GM18858 (cell line): ENCODE results near the gene THOP1.
A peak's percentile ranks its signal among the peaks of the same experiment; 100 is the strongest.

Experiments
- ATAC-seq: cut with Tn5 transposase; IDR thresholded peaks from one replicate; pipeline ENCODE4 v1.9.1; 2021; ENCODE audit not compliant: unreplicated experiment

Gene THOP1

DNA sequence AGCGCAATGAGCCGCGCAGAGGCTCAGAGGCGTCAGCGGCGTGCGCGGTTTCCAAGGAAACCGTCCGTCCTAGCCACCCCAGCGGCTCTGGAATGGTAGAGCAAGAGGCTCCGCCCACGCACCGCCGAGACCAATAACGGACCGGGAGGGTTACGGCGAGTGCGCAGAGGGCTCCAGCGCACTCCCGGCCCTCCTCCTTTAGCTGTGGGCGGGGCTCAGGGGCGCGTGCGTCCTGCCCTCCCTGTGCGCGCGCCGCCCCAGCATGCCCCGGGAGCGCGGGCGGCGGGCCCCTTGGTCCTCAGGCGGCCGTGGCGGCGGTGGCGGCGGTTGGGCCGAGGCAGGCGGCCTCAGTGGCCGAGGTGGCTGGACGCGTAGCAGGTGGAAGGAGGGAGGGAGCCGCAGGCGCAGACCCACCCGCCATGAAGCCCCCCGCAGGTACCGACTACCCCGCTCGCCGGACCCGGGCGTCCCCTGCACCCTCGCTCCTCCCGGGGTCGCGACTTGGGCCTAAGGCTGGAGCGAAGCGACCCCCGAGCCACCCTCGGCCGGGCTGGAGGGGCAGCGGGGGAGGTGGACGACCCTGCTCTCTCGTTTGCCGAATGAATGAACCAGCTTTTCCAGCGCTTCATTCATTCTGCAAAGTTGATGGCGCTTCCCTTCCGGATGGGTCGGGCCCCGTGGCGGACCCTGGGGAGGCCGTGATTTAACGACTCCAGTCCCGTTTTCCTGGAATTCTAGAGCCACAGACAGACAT, at the start of gene THOP1:
Gene THOP1 (plus strand): TSS at position 260 of the 754 bp plus-strand sequence. CDS start 160 bp downstream, at position 420.
- peak; percentile 52 for ATAC-seq

GRCh38 chr19:2736550-2737190, 48.6 kb upstream of the THOP1 start:
- no peak for ATAC-seq

DNA sequence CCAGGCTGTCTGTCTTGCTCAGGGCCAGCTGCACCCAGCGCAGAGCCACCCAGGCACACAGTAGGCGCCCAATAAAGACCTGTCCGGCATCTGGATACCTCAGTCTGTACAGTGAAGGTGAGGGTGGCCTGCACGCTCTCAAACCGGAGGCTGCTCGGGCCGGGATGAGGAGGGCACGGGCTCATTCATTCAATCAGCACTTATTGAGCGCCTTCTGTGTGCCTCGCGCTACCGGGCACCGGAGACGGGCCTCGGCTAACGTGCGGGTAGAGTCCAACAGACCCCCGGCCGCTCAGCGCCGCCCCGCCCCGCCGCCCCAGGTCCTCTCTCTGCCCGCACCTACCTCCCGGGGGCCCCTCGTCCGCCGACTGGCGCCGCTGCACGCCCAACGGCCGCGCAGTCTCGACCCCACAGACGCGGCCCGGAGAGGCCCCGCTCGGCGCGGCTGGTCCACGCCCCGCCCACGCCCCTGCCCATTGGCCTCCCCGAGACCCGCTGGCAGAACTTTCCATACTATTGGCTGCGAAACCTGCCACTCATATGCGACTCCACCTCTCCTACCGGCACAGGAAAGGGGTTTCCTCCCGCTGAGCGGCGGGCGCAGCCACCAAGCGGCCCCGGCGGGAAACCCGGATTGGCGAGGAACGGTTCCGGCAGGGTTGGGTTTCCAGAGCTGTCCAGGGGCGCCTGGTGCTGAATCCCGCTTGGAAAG, 45.5 kb upstream of the THOP1 start, which contains the start of gene SLC39A3:
Gene SLC39A3 (minus strand): TSS at position 416 of the 712 bp plus-strand sequence. CDS start 2,760 bp downstream, outside the sequence.
- ATAC-seq, result peak; percentile 78

DNA sequence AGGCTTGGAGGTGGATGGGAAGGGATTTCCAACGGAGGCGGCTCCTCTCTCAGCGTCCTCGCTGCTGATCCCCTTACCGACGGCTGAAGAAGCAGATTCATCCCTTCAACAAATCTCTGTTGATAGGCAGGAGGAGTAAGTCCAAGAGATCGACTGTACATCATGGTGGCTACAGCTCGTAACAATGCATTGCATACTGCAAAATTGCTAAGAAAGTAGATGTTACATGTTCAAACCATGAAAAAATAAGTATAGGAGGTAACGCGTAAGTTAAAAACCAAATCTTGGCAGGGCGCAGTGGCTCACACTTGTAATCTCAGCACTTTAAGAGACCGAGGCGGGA, 45.0 kb upstream of the THOP1 start:
- no peak for ATAC-seq

DNA sequence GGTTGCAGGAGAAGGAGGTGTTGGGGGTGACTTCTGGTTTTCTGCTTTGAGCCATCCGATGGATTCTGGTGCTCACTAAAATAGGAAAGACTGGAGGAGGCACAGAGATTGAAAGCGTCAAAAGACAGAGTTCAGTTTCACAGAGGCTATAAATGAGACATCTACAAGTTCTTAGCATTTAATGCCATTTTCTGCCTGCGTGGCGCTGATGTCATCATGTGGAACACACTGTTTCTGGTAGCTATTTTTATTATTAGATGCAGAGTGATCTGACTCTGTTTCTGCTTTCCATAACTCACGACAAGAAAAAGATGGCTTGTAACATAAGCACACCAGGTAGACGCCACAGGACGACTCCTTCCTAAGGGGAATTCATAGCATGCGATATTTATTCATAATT, 42.2 kb upstream of the THOP1 start:
- ATAC-seq, result no peak

GRCh38 chr19:2744113-2744512, 41.2 kb upstream of the THOP1 start:
- no peak for ATAC-seq

DNA sequence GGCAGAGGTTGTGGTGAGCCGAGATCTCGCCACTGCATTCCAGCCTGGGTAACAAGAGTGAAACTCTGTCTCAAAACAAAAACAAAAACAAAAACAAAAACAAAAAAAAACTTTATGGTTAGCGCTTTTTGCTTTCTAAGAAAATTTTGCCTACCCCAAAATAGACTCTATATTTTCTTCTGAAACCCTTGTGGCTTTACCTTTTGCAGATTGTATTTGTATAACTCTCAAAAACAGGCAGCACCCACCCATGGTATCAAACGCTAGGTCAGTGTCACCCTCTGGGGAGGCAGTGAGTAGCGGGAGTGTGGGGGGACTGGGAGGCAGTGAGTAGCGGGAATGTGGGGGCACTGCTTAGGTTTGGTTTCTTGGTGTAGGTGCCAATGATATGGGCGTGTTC, 38.0 kb upstream of the THOP1 start:
- ATAC-seq, result no peak

- ATAC-seq, result no peak
Measured at GRCh38 chr19:2750808-2751437, 34.4 kb upstream of the THOP1 start.

GRCh38 chr19:2751438-2751830, 33.9 kb upstream of the THOP1 start:
- no peak for ATAC-seq

DNA sequence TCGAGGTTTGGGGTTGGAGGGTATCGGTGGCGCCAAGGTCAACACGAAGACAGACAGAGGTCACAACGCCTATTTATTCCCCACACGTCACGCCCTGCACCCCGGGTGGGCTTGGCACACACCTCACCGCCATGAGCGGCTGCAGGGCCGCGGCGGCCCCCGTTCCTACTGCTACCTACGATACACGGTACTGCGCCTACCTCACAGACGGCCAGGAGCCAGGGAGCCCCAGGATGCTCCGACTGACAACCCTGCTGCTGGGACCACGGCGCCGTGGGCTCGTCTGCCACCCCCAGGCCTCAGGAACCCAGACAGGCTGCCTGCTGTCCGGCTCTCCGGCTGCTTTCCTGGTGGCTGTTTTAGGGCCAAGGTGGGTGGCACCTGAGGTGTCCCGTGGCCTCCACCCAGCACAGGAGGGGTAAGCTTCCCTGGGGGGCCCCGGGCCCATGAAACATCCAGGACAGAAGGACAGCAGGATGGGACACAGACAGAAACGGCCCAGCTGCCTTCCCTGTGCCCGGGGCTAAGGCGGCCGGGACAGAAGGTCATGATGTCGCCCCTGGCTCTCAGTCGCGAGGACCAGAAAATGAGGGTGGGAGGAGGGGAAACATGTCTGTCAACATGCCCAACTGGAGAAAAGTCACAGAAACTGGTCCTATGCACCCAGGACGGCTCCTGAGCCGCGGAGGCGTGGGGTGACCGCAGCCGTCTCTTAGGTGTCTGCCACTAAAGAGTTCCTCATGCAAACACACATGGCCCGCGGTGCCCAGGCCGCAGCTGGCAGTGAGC, 30.4 kb upstream of the THOP1 start:
- no peak for ATAC-seq

DNA sequence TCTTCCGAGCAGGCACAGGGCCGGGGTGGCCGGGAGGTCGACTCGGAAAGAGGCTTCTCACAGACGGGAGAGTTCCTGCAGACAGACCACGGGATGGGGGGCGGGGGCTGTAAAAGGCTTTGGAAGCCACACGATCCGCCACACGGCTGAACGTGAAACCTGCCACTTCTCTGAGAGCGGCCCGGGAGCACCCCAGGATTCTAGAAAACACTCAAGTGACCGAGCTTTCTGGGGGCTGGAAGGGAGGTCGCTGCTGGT, 29.9 kb upstream of the THOP1 start:
- no peak for ATAC-seq

DNA sequence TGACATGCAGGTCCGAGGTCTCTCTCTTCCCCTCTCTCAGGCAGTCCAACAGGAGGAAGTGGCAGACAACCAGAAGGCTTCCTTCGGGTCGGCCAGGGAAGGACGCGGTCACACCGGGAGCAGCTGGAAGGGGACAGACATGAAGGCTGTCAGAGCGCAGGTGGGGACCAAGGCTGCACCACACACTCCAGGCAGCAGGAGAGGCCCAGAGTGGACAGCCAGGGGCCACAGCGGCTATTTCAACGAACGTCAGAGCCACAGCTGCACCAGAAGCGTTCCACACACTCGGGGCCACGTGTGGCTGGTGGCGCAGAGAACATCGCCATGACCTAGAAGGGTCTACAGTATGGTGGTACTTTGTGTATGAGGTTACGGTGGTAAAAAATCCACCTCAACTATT, 29.5 kb upstream of the THOP1 start:
- ATAC-seq, result no peak

DNA sequence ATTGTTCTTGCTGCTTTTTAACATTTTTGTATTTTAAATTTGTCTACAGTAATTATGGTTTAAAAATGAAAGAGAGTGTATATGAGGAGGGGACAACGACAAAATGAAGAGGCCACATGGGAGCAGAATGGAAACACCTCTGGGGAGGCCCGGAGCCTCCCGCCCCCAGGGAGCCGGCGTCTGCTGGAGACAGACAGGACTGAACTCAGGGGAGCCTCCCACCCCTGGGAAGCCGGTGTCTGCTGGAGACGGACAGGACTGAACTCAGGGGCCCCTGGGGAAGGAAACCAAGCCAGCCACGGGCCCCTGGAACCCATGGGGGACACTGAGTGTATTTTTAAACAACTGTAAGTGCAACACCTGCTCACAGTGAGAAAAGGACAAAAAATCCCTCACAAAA, 28.8 kb upstream of the THOP1 start:
- ATAC-seq, result no peak

DNA sequence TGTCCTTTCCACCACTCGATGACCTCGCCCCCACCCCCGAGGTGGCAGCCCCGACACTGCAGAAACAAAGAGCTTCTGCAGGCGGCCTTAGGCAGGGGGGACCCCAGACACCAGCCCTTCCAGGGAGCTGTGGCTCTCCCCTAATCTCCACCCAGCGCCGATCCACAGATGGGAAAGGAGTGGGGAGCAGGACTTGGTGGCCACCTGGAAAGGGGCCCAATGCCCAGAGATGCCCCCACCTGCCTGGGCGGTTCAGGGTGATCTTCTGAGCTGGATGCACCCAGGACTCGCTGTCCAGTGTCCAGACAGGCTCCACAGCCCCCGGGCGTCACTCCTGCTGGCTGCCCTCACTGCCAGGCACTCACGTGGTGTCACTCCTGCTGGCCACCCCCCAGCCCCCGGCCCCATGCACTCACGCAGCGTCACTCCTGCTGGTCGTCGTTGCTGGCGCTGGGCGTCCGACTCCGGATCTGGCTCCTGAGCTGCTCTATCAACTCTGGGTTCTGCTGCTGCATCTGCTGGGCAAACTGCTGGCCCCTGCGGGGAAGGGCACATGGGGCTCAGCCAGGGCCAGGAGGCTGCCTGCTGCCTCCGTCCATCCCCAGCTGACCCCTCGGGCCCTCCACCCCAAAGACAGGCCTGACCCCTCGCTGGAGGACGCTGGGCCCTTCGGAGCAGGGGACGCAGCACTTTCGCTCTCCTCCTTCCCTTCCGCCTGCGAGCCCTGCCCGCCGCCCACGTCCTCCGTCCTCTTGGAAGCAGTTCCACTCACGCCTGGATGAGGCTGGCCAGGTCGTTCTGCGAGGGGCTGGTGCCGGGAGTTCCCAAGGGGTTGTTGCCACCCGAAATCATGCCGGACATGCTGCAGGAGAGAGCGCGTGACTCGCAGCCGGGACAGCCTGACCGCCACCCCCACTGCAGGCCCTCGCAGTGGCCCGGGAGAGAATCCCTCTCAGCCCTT, 28.1 kb upstream of the THOP1 start:
- no peak for ATAC-seq

DNA sequence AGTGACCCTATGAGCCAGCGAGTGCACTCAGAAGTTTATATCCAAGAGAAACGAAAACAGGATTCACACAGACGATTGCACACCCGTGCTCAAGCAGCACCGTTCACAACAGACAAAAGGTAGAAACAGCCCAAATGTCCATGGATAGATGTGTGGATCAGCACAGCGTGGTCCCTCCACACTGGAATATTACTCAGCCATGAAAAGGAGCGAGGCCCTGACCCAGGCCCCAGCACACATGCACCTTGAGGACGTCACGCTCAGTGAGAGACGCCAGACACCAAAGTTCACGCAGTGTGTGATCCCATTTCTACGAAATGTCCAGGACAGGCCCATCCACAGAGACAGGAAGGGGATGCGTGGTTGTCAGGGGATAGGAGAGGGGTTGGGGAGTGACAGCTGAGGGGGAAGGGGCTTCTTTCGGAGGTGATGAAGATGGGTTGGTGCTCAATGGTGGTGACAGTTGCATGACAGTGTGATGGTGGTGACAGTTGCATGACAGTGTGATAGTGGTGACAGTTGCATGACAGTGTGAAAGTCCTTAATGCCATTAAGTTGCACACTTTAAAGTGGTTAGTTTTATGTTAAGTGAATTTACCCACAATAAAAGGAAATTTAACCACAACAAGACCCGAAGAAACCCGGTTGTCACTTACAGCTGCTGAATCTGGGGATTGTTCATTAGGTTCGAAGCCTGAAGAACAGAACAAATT, 26.5 kb upstream of the THOP1 start:
- ATAC-seq, result no peak

GRCh38 chr19:2759362-2759761, 25.9 kb upstream of the THOP1 start:
- no peak for ATAC-seq

DNA sequence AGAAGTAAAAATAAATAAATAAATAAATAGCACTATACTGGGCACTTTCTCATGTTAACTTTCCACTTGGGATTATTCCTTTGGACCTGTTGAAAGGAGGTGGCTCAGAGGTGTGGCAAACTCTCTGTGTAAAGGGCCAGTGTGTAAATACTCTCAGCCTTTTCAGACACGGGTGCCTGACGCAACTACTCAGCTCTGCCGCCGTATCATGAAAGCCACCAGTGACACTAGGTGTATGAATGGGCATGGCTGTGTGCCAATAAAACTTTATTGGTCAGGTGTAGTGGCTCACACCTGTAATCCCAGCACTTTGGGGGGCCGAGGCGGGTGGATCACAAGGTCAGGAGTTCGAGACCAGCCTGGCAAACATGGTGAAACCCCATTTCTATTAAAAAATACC, 25.3 kb upstream of the THOP1 start:
- ATAC-seq, result no peak

DNA sequence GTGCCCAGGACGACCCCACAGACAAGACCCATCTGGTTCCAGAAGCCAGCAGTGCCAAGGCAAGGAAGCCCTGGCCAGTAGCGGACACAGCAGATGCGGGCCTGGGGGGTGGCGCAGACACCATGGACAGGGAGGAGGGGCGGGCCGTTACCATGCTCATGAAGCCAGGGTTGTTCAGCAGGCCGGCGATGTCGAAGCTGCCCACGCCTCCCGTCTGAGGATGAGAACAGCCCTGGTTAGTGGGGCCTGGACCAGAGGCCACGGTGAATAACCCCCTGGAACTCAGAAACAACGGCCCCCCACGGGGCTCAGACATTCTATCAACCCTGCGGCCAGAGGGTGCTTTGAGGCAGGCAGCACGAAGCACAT, 24.0 kb upstream of the THOP1 start:
- no peak for ATAC-seq
